GM23338 (cell line): ENCODE measurements around the gene IGF2BP3.

Experiments
- CREB1 ChIP-seq: fragments of 250-450 bp; sonication (Bioruptor Pico); IDR thresholded peaks from 2 replicates; pipeline ENCODE4 v1.5.0; 2020; ENCODE audit warnings: low read depth, mild to moderate bottlenecking, moderate library complexity
- EZH2 ChIP-seq: fragments of 200-600 bp; sonication (generic); IDR thresholded peaks from one replicate; pipeline ENCODE4 v1.8.0; 2017; ENCODE audit warnings: antibody characterized with exemption, mild to moderate bottlenecking, low read depth; ENCODE audit not compliant: unreplicated experiment
- EZH2phosphoT487 ChIP-seq: fragments of 200-600 bp; sonication (generic); IDR thresholded peaks from one replicate; pipeline ENCODE4 v1.8.1; 2018; ENCODE audit warnings: antibody characterized with exemption; ENCODE audit not compliant: unreplicated experiment
- JUNB ChIP-seq: IDR thresholded peaks from one replicate; pipeline ENCODE4 v1.6.1; 2016; ENCODE audit warnings: antibody characterized with exemption; ENCODE audit not compliant: unreplicated experiment
- POLR2AphosphoS5 ChIP-seq: IDR thresholded peaks from 2 replicates; pipeline ENCODE4 v1.6.1; 2016; ENCODE audit warnings: antibody characterized with exemption, low read depth
- STAT1 ChIP-seq: IDR thresholded peaks from one replicate; pipeline ENCODE4 v1.6.1; 2016; ENCODE audit warnings: antibody characterized with exemption; ENCODE audit not compliant: unreplicated experiment
- ZNF114 ChIP-seq: fragments of 250-450 bp; sonication (Bioruptor Pico); IDR thresholded peaks from 2 replicates; pipeline ENCODE4 v1.5.0; 2020; ENCODE audit warnings: mild to moderate bottlenecking, moderate library complexity
- TF ChIP-seq, protein P1 (sequence below), 2 experiments: fragments of 200-600 bp in 1 of 2; sonication (generic) in 1 of 2; conservative IDR thresholded peaks; 2 replicates each; pipeline versions ENCODE4 v1.5.1 to v1.6.1; 2016 to 2017; ENCODE audit warnings: antibody characterized with exemption in 2 of 2, low read depth in 2 of 2, mild to moderate bottlenecking in 2 of 2, moderate library complexity in 1 of 2
- TF ChIP-seq, protein P2 (sequence below): IDR thresholded peaks from one replicate; pipeline ENCODE4 v1.6.1; 2018; ENCODE audit warnings: antibody characterized with exemption; ENCODE audit not compliant: unreplicated experiment

DNA sequence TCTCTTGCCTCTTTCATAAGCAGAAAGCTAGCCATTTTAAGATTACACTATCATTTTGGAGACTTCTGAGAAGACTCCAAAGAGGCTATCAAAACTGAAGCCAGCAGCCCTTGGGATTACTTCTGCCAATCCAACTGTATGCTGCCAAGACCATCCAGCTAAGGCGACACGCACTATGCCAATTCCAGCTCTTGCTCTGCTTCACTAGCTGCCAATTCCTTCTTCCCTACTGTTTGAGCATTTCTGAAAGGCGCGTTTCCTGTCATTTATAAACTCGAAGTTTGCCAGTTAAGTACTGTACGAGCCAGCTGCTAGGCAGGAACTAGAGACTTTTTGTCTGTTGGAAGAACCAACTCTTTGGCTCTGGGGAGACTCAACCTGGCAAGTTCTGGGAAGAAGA is 134.7 kb downstream of the IGF2BP3 start:
- TF ChIP-seq, protein P1, sequence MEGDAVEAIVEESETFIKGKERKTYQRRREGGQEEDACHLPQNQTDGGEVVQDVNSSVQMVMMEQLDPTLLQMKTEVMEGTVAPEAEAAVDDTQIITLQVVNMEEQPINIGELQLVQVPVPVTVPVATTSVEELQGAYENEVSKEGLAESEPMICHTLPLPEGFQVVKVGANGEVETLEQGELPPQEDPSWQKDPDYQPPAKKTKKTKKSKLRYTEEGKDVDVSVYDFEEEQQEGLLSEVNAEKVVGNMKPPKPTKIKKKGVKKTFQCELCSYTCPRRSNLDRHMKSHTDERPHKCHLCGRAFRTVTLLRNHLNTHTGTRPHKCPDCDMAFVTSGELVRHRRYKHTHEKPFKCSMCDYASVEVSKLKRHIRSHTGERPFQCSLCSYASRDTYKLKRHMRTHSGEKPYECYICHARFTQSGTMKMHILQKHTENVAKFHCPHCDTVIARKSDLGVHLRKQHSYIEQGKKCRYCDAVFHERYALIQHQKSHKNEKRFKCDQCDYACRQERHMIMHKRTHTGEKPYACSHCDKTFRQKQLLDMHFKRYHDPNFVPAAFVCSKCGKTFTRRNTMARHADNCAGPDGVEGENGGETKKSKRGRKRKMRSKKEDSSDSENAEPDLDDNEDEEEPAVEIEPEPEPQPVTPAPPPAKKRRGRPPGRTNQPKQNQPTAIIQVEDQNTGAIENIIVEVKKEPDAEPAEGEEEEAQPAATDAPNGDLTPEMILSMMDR (conservative IDR thresholded peaks at IDR 0.05; ENCODE audit: low read depth in 2 of 2) = no peak
- TF ChIP-seq EZH2 = no peak
- no peak for TF ChIP-seq POLR2AphosphoS5
- no peak for TF ChIP-seq EZH2phosphoT487
- TF ChIP-seq, protein P2, sequence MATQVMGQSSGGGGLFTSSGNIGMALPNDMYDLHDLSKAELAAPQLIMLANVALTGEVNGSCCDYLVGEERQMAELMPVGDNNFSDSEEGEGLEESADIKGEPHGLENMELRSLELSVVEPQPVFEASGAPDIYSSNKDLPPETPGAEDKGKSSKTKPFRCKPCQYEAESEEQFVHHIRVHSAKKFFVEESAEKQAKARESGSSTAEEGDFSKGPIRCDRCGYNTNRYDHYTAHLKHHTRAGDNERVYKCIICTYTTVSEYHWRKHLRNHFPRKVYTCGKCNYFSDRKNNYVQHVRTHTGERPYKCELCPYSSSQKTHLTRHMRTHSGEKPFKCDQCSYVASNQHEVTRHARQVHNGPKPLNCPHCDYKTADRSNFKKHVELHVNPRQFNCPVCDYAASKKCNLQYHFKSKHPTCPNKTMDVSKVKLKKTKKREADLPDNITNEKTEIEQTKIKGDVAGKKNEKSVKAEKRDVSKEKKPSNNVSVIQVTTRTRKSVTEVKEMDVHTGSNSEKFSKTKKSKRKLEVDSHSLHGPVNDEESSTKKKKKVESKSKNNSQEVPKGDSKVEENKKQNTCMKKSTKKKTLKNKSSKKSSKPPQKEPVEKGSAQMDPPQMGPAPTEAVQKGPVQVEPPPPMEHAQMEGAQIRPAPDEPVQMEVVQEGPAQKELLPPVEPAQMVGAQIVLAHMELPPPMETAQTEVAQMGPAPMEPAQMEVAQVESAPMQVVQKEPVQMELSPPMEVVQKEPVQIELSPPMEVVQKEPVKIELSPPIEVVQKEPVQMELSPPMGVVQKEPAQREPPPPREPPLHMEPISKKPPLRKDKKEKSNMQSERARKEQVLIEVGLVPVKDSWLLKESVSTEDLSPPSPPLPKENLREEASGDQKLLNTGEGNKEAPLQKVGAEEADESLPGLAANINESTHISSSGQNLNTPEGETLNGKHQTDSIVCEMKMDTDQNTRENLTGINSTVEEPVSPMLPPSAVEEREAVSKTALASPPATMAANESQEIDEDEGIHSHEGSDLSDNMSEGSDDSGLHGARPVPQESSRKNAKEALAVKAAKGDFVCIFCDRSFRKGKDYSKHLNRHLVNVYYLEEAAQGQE = no peak
- no peak for TF ChIP-seq CREB1 (CRISPR knock-in tag)
- TF ChIP-seq ZNF114 (CRISPR knock-in tag) = no peak
- no peak for TF ChIP-seq STAT1
- TF ChIP-seq JUNB = no peak
